Left lobe of liver (tissue), 2 donors: ENCODE data around the gene MYO5B. TPM values are rescaled to one million over a fixed set of nuclear protein-coding genes. Genes with fewer than 3 reads are reported as not detected.
A peak's percentile ranks its signal among the peaks of the same experiment; 100 is the strongest.

Experiments
- ATAC-seq: fragments of 200-7000 bp; cut with Tn5 transposase; one replicate; pipeline ENCODE4 v1.9.1; 2020; ENCODE audit warnings: mild to moderate bottlenecking, moderate library complexity
- DNase-seq: peaks from one replicate; pipeline ENCODE4 v3.0.0-alpha.2; 2020; ENCODE audit warnings: low spot score
- total RNA-seq: library from RNA; stranded (reverse); gene quantifications from one replicate; pipeline ENCODE4 v1.2.1, GENCODE V29; 2021
- donor health status: DM: no; HTN: no; CAD: no; lungs with moderate emphysema.
- donor health status: DM: no; HTN: yes; CAD: no.

MYO5B gene
- total RNA-seq, 1 donor from 2014 or later = 16.1 TPM

DNA sequence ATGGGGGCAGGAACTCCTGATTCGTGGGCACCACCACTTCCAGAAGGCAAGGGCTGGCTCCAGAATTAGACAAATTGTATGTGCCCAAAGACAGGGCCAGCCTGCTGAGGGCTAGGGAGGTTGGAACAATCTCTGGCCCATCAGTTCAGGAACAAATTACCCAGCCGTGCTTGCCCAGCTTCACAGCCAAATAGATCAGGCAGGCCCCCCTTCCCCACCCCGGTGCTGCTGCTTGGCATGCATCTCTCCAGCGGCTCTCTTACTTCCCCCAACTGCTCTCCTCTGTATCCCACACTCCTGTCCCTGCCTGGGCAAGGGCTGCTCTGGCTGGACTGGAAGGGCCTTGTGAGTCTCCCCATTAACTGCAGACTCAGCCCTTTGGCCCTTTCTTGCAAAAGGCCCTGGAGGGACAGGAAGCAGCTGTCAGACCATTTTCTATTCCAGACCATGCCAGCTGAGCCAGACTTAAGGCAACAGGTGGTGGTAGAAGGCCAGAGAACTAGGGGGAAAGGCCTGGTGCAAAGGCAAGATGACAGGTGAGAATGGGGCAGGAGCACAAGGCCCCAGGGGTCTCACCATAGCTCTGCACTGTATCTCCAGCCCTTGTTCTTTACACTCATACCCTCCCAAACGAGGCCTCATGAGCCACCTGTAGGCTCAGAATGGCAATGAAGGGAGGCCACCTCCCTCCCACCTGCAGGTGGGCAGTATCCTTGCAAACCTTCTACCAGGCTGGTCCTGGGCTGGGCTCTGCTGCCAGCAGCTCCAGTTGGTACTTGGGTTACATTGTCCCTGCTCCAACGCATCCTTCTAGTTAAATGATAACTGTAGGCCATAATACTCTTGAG, 350.9 kb downstream of the MYO5B start:
- DNase-seq = no peak
- no peak for ATAC-seq

DNA sequence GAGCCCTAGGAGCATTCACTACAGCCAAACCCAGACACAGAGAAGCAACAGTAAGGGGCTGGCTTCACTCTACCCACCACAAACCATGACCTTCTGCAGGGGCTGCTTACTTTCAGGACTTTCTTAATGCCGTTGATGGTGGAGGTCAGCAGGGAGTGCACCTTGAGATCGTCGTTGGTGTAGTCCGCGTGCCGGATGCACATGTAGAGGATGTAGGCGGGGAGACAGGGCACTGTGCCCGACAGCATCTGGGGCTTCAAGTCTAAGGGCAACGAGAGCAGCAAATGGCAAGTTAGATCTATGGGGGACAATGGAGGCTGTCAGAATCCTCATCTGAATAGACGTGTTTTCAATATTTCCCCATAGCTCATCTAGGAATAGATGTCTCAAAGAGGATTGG, 351.8 kb downstream of the MYO5B start:
- ATAC-seq (no peak), DNase-seq (no peak)

DNA sequence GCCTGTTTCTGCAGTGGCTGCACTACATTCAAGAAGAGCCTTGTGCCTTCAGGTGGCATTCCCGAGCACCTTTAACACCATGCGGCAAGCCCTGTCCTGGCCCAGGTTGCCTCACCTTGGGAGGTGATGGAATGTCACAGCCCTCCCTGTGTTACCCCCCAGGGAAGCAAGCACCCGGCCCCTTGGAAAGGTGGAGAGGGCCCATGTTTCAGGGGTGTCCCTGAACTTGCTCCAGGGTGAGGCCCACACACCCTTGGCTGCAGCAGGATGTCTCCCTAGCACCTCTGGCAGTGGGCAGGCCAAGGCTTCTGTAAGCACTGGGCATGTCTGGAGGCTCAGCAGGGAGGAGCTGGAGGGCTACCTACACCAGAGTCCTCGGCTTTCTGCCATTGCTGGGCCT, 352.3 kb downstream of the MYO5B start:
- no peak for ATAC-seq
- DNase-seq = no peak

DNA sequence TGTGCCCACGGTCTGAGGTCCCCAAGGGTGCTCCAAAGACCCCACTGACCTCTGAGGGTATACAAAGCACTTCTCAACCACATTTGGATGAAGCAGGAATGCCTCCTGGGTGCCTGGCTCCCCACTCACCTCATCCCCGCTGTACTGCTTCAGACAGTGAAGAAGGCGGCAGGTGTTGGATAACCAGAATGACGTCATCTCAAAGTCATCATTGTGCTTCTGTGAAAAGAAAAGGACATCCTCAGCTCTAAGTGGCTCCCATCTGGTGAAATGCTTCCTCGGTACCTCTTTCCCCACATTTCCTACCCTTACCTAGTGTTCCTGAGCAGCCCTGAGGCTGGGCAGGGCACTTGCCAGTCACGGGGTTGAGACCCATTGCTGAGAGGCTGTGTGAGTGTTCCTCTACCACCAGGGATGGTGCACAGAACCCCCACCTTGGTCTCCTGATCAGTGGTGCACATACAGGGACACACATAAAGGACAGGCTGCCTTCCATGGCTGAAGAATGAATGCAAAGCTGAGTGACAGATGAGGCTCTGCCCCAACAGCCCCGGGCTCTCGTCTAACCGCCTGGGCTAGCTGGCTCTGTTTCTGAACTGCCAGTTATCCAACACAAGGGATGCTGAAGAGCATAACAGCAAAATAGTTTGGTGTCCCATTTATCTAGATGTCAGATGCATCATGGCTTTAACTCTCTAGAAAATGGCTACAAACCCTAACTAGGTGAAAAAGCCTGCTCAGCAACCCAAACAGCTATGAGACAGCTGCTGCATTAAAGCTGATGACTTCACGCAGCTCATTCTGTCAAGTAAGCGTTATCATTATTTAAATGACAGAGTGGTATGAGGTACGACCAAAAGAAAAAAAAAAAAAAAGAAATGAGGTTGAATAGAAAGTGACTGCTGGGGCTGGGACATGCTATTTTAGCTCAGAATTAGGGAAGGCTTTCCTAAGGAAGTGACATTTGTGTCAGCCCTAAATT, 353.4 kb downstream of the MYO5B start:
- ATAC-seq (no peak), DNase-seq (no peak)

DNA sequence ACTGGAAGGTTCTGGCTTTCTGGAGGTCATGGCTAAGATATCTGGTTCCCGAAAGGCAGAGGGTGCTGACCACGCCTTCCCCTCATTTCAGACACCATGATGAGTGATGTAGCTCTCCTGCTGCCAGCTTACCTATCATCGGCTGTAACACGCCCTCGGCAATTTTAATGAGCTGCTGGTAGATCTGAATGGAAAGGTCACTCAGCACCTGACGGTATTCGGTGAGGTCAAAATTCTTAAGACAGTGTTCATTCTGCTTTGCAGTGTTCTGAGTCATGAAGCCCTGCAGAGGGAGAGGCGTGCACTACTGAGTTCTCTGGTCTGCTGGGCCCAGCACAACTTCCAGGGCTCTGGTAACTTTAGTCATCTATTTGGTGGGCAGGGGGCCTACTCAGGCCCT, 355.9 kb downstream of the MYO5B start:
- DNase-seq (no peak), ATAC-seq (no peak)

GRCh38 chr18:49838381-49838780, 356.6 kb downstream of the MYO5B start:
- DNase-seq (no peak), ATAC-seq (peak; percentile 5)

- DNase-seq (peak; percentile 85), ATAC-seq (peak; percentile 80)
Measured at GRCh38 chr18:49837889-49838288, 357.1 kb downstream of the MYO5B start.

DNA sequence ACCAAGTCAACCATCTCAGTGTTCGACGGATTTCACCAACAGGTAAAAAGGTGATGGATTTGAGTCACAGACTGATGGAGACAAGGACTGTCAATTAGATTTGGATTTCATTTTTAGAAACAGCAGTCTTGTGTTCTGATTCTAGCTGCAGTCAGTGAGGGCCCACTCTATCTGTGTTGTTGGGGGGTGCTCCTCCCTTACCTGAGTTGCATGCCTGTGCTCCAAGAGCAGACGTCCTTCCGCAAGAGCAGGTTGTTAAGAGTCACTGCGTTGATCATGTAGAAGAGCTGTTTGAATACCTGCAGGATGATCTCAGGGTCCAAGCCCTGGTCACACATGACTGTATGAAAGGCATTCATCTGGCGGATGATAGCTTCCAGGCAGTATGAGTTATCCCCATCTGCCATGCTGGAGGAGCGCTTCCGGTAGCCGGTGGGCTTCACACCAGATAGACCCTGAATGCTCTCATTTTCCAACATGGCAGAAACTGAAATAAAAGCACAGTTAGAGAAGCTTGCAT, 357.6 kb downstream of the MYO5B start:
- DNase-seq (peak; percentile 46), ATAC-seq (peak; percentile 21)

- ATAC-seq (no peak), DNase-seq (no peak)
Measured at GRCh38 chr18:49835405-49835804, 359.5 kb downstream of the MYO5B start.

DNA sequence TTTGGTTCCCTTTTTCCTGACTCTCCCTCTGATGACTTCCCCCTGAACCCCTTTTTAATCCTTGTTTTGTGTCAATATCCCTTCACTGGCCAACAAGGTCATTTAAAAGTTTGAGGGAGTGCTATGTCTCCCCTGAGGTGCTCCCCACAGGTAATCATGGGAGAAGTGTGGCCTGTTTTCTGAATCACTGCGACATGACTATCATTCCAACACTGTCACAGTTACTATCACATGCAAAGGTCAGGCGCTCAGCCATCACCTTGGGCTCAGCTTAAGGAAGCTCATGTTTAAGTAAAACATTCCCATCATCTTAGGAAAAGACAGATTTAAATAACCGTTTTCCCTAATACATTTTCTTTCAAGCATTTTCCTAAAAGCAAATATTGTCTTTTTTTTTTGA, 360.7 kb downstream of the MYO5B start:
- ATAC-seq = peak; percentile 50
- no peak for DNase-seq

DNA sequence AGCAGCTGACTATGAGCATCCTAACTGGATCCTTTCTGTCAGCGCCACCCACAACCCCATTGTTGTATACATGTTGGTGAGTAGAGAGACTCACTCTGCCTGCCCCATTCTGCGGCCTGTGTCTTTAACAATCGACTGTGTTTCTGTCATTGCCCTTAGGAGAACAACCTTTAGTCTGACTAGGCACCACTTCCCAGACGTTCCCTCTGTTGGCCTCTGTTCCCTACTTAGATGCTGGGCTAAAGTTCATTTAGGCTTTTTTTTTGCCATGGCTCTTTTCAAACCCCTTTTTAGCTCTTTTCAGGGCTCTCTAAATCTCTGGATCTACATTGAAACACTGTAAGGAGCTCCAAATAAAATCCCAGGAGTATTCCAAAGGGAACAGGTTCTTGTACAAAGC, 361.1 kb downstream of the MYO5B start:
- DNase-seq (peak; percentile 73), ATAC-seq (peak; percentile 77)

- DNase-seq (no peak), ATAC-seq (peak; percentile 62)
Measured at GRCh38 chr18:49832221-49832647, 362.7 kb downstream of the MYO5B start.

GRCh38 chr18:49827996-49828395, 367.0 kb downstream of the MYO5B start:
- no peak for ATAC-seq
- no peak for DNase-seq

- ATAC-seq = no peak
Measured at GRCh38 chr18:49819823-49820671, 374.9 kb downstream of the MYO5B start.

DNA sequence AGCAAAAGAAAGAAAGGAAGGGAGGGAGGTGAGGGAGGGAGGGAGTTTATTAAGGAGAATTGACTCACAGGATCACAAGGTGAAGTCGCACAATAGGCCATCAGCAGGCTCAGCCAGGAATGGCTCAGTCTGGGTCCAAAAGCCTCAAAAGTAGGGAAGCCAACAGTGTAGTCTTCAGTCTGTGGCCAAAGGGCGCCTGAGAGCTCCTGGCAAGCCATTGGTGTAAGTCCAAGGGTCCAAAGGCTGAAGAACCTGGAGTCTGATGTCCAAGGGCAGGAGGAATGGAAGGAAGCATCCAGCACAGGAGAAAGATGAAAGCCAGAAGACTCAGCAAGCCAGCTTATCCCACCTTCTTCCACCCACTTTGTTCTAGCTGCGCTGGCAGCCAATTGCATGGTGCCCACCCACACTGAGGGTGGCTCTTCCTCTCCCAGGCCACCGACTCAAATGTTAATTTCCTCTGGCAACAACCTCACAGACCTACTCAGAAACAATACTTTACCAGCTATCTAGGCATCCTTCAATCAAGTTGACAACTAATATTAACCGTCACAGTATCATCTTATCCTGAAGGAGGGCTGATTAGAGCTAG, 375.8 kb downstream of the MYO5B start:
- DNase-seq = peak; percentile 80
- ATAC-seq = peak; percentile 75

More at GRCh38 chr18:49819823-49820671, 374.9 kb downstream of the MYO5B start:
- no peak for DNase-seq

DNA sequence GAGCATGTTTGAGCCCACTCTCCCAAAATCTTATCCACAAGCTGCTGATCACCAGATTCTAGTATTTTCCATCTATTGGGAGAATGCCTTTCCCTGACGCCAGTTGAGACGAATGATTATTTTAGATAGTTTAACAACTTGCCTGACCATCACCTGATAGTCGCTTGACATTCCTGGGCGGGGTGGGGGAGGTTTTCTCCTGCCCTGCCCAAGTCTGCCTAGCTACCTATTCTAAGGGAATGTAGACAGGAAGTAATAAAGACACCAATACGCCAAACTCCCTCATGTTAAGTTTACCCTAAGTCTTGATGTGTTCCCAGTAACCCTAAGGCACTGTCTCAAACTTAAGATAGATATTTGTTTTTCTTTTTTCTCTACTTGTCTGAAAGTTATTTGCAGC, 377.0 kb downstream of the MYO5B start:
- ATAC-seq (no peak), DNase-seq (no peak)

GRCh38 chr18:49815927-49816326, 379.0 kb downstream of the MYO5B start:
- ATAC-seq = no peak
- no peak for DNase-seq

DNA sequence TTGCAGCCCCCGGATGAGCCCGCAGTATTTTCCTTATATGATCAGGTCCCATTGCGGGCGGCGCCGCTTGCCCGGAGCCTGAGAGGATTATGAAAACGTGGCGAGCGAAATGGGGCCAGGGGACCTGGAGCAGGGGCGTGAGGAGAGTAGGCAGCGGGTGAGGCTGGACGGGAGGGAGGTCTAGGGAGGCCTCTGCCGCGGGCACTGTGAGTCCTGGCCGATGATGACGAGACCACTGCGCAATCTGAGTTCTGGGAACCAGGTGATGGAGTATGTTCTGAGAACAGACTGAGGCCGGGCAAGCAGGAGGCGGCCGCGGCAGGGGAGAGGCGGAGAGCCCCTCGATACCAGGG, 380.8 kb downstream of the MYO5B start:
- ATAC-seq (peak; percentile 19), DNase-seq (no peak)

DNA sequence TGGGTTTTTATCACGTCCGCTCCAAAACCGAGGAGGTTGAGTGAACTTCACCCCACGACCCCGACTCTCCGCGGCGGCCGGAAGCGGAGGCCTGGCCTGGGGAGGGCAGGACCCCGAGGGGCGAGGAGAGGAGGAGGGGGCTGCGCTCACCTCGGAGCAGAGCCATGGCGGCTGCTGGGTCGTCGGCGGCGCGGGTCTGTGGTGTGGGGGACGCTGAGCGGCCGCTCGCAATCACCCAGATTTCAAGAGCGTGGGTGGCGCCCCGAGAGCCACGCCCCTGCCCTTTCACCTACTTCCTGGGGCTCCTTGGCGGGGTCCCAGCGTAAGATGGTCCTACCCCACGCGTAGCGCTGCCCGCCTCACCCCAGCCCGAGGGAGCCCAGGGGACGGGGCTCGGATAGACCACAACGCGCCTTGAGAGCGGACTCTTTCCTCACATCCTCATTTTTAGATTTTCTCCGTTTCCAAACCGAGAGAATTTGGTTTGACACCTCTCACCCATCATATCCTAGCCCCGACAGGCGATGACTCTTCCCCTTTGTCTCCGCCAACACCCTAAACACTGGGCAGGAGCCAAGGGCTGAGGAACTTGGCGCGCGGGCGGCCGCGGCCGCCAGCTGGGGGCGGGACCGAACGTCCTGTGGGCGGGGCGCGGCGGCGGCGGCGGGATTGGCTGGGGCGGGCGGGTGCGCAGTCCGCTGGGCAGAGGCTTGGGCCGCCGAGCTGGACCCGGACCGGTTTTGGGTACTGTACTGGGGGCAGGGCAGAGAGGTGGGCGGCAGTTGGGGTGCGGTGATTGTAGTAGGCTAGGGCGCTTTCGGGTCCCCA, 381.4 kb downstream of the MYO5B start, which contains the start of gene ACAA2:
Gene ACAA2, minus strand, starts transcription at position 215 of the 828 bp plus-strand sequence. Its CDS starts 49 bp downstream, at position 166.
- DNase-seq (peak; percentile 96), ATAC-seq (peak; percentile 89)
